Measurements from ENCODE around the gene NUP37.

NUP37 gene

GRCh38 chr12:102052192-102053061 lies 67.5 kb downstream of the NUP37 start:
- TF ChIP-seq, protein P1, sequence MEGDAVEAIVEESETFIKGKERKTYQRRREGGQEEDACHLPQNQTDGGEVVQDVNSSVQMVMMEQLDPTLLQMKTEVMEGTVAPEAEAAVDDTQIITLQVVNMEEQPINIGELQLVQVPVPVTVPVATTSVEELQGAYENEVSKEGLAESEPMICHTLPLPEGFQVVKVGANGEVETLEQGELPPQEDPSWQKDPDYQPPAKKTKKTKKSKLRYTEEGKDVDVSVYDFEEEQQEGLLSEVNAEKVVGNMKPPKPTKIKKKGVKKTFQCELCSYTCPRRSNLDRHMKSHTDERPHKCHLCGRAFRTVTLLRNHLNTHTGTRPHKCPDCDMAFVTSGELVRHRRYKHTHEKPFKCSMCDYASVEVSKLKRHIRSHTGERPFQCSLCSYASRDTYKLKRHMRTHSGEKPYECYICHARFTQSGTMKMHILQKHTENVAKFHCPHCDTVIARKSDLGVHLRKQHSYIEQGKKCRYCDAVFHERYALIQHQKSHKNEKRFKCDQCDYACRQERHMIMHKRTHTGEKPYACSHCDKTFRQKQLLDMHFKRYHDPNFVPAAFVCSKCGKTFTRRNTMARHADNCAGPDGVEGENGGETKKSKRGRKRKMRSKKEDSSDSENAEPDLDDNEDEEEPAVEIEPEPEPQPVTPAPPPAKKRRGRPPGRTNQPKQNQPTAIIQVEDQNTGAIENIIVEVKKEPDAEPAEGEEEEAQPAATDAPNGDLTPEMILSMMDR (IDR thresholded peaks at IDR 0.05; ENCODE audit: low read depth, low read length): no peak
- H3K9me3 ChIP-seq: no peaks in the 10 kb centered on the region
- H3K27me3 ChIP-seq: no peaks in the 10 kb centered on the region
- no peaks in the 10 kb centered on the region for H3K4me1 ChIP-seq
- no peaks in the 10 kb centered on the region for H3K36me3 ChIP-seq
- no peak for DNase-seq
- no peak overlapping the region for H3K4me3 ChIP-seq (ENCODE audit: low read depth, low read length)

GRCh38 chr12:102051431-102051965 lies 68.4 kb downstream of the NUP37 start:
- Histone ChIP-seq H3K4me1 (no peaks in the 10 kb centered on the region), H3K9me3 (no peaks in the 10 kb centered on the region), H3K27me3 (no peaks in the 10 kb centered on the region), H3K36me3 (no peaks in the 10 kb centered on the region), H3K4me3 (ENCODE audit: low read depth, low read length) (no peak overlapping the region)
- TF ChIP-seq, protein P1 (IDR thresholded peaks at IDR 0.05; ENCODE audit: low read depth, low read length): no peak
- no peak for DNase-seq

GRCh38 chr12:102050660-102051430 lies 69.1 kb downstream of the NUP37 start:
- H3K4me3 ChIP-seq (ENCODE audit: low read depth, low read length): no peak overlapping the region
- H3K9me3 ChIP-seq: no peaks in the 10 kb centered on the region
- no peak for DNase-seq
- no peaks in the 10 kb centered on the region for H3K36me3 ChIP-seq
- H3K27me3 ChIP-seq: no peaks in the 10 kb centered on the region
- no peaks in the 10 kb centered on the region for H3K4me1 ChIP-seq
- TF ChIP-seq, protein P1 (IDR thresholded peaks at IDR 0.05; ENCODE audit: low read depth, low read length): no peak

DNA sequence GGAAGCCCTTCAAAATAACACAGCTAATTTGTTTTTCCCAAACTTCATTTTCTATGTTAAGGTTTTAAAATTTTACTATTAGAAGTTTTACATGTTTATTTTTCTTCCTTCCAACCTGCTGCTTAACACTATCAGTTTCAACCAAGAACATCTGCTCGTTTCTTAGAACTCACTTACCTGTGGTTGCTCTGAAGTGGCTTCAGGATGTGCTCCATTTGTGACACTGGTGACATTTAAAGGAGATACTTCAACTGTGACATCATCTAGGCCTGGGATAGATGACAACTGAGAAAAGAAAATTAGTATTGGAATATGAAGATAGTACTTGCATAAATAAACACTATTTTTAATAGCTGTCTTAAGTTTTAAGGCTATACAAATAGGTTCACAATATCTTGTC lies 76.0 kb downstream of the NUP37 start:
- TF ChIP-seq, protein P1 (IDR thresholded peaks at IDR 0.05; ENCODE audit: low read depth, low read length): no peak

DNA sequence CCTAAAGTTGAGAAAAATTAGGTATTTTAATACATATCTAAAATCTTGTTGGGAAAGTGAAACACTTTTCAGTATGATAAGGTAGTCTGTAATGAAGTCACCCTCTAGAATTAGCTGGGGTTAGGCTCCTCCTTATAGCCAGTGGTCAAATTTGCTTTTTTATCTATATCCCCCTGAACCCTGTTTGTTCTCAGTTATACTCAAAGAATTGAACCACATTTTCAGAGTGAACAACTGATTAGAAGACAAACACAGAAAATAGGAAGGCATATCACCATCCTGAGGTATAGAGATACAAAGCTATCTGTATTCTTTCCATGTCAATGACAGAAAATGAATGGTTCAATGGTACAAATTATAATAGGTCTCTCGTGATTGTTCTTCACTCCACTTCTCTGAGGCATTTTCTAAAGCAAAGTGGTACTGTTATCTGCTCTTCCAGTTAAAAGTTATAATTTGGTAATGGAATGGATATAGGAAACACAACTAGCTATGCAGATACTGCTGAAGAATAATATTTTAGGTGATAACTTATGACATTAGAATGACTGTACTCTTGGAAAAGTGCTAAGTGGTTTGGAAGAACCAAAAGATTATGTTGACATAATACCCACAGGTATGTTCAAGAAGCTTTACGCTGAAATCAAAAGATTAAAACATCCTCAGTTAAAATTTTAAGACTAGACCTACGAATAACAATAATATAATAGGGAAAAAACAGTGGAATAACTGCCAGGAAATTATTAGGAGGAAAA lies 85.7 kb downstream of the NUP37 start:
- DNase-seq: no peak
- Histone ChIP-seq H3K4me3 (ENCODE audit: low read depth, low read length) (no peak overlapping the region), H3K4me1 (no peaks in the 10 kb centered on the region), H3K36me3 (no peaks in the 10 kb centered on the region), H3K9me3 (no peaks in the 10 kb centered on the region), H3K27me3 (no peaks in the 10 kb centered on the region)
- TF ChIP-seq, protein P1 (IDR thresholded peaks at IDR 0.05; ENCODE audit: low read depth, low read length): no peak

More for the DNA sequence above, 76.0 kb downstream of the NUP37 start:
- no peaks in the 10 kb centered on the region for H3K36me3 ChIP-seq
- no peaks in the 10 kb centered on the region for H3K4me1 ChIP-seq
- H3K27me3 ChIP-seq: no peaks in the 10 kb centered on the region
- no peak for DNase-seq
- H3K9me3 ChIP-seq: no peaks in the 10 kb centered on the region
- H3K4me3 ChIP-seq (ENCODE audit: low read depth, low read length): no peak overlapping the region
